Progenitor cell of endocrine pancreas (in vitro differentiated cells): Measurements from ENCODE around the gene EYS. TPM values are rescaled to one million over a fixed set of nuclear protein-coding genes. Genes with fewer than 3 reads are reported as not detected.

ENCODE experiments used
- DNase-seq: peaks from one replicate; pipeline ENCODE4 v3.0.0; 2021; ENCODE audit warnings: low spot score; ENCODE audit not compliant: unreplicated experiment
- H3K27ac Mint-ChIP-seq: 2 replicates; pipeline ENCODE4 v1.8.0; 2021; ENCODE audit warnings: mild to moderate bottlenecking, moderate library complexity, mixed read lengths
- H3K27me3 Mint-ChIP-seq: 2 replicates; pipeline ENCODE4 v1.8.0; 2021; ENCODE audit warnings: mixed read lengths
- H3K36me3 Mint-ChIP-seq: 2 replicates; pipeline ENCODE4 v1.8.0; 2022; ENCODE audit warnings: mixed read lengths; ENCODE audit not compliant: insufficient read depth
- H3K4me1 Mint-ChIP-seq: 2 replicates; pipeline ENCODE4 v1.8.0; 2021; ENCODE audit warnings: low read depth, mixed read lengths
- H3K4me3 Mint-ChIP-seq: 2 replicates; pipeline ENCODE4 v1.8.0; 2021; ENCODE audit warnings: low read depth, mild to moderate bottlenecking, moderate library complexity, mixed read lengths
- H3K9me3 Mint-ChIP-seq: 2 replicates; pipeline ENCODE4 v1.8.0; 2021; ENCODE audit warnings: low read depth, mixed read lengths
- CTCF ChIP-seq: fragments of 200-600 bp; sonication (generic); IDR thresholded peaks from one replicate; pipeline ENCODE4 v1.5.0; 2021; ENCODE audit warnings: antibody characterized with exemption, mild to moderate bottlenecking; ENCODE audit not compliant: unreplicated experiment
- total RNA-seq: library from RNA; stranded (reverse); gene quantifications from 2 replicates; pipeline ENCODE4 v1.2.1, GENCODE V29; 2021

Gene EYS
- total RNA-seq, 1 donor from 2014 or later = 0.46 TPM

- H3K9me3 Mint-ChIP-seq = no peaks in the 10 kb centered on the region
- H3K27ac Mint-ChIP-seq = no peak overlapping the region
- TF ChIP-seq CTCF = no peak
- no peak overlapping the region for H3K4me3 Mint-ChIP-seq
- H3K36me3 Mint-ChIP-seq = no peaks in the 10 kb centered on the region
- DNase-seq = no peak
- no peaks in the 10 kb centered on the region for H3K4me1 Mint-ChIP-seq
- peaks cover 6% of the 10 kb centered on the region for H3K27me3 Mint-ChIP-seq
These were observed 1603.0 kb downstream of the EYS start for GRCh38 chr6:64104051-64104450.

GRCh38 chr6:64103480-64103879 is 1603.5 kb downstream of the EYS start:
- H3K9me3 Mint-ChIP-seq = no peaks in the 10 kb centered on the region
- H3K4me3 Mint-ChIP-seq = no peak overlapping the region
- H3K36me3 Mint-ChIP-seq = no peaks in the 10 kb centered on the region
- H3K27ac Mint-ChIP-seq = no peak overlapping the region
- no peak for TF ChIP-seq CTCF
- no peak for DNase-seq
- peaks cover 6% of the 10 kb centered on the region for H3K27me3 Mint-ChIP-seq
- no peaks in the 10 kb centered on the region for H3K4me1 Mint-ChIP-seq

- Mint-ChIP-seq H3K27ac (no peak overlapping the region), H3K27me3 (peaks cover 6% of the 10 kb centered on the region), H3K4me3 (no peak overlapping the region), H3K4me1 (no peaks in the 10 kb centered on the region), H3K36me3 (no peaks in the 10 kb centered on the region), H3K9me3 (peaks cover 11% of the 10 kb centered on the region)
- TF ChIP-seq CTCF = no peak
- no peak for DNase-seq
These were observed 1606.2 kb downstream of the EYS start for GRCh38 chr6:64100702-64101303.

GRCh38 chr6:64090352-64090751 is 1616.7 kb downstream of the EYS start:
- peaks cover 1% of the 10 kb centered on the region for H3K36me3 Mint-ChIP-seq
- no peak overlapping the region for H3K27ac Mint-ChIP-seq
- H3K4me1 Mint-ChIP-seq = no peaks in the 10 kb centered on the region
- peaks cover 15% of the 10 kb centered on the region for H3K9me3 Mint-ChIP-seq
- no peak for TF ChIP-seq CTCF
- no peak for DNase-seq
- H3K4me3 Mint-ChIP-seq = no peak overlapping the region
- peaks cover 21% of the 10 kb centered on the region for H3K27me3 Mint-ChIP-seq

- H3K4me1 Mint-ChIP-seq = peaks cover 4% of the 10 kb centered on the region
These were observed 1621.9 kb downstream of the EYS start for GRCh38 chr6:64085126-64085525.

More at GRCh38 chr6:64085126-64085525, 1621.9 kb downstream of the EYS start:
- Mint-ChIP-seq H3K27ac (no peak overlapping the region), H3K27me3 (peaks cover 21% of the 10 kb centered on the region), H3K4me3 (no peak overlapping the region), H3K36me3 (no peaks in the 10 kb centered on the region), H3K9me3 (no peaks in the 10 kb centered on the region)
- DNase-seq = no peak
- TF ChIP-seq CTCF = no peak
